ENCODE data around the gene ADD2.
"Not testable (repeated sequence)": the region's sequence is repeated elsewhere in the genome, so short reads cannot be mapped to it uniquely, and the experiment has no call there.

Gene ADD2

DNA sequence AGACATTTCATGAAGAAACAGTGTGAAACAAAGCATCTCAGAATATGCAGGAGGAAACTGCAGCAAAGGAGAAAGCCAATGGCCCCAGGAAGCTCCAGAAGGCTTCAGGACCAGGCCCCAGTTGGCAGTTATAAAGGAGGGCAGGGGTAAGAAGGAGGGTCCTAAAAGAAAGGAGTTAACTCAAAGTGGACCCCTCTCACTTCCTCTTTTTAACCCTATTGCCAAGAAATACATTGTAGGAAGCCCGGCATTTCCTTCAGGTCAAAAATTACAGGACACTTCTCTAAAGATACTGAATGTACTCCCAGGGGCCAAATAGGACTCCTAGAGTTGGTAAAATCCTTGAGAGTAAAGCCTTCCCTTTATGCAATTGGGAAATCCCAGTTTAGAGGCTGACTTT, 137.2 kb downstream of the ADD2 start:
- no peak for DNase-seq

DNA sequence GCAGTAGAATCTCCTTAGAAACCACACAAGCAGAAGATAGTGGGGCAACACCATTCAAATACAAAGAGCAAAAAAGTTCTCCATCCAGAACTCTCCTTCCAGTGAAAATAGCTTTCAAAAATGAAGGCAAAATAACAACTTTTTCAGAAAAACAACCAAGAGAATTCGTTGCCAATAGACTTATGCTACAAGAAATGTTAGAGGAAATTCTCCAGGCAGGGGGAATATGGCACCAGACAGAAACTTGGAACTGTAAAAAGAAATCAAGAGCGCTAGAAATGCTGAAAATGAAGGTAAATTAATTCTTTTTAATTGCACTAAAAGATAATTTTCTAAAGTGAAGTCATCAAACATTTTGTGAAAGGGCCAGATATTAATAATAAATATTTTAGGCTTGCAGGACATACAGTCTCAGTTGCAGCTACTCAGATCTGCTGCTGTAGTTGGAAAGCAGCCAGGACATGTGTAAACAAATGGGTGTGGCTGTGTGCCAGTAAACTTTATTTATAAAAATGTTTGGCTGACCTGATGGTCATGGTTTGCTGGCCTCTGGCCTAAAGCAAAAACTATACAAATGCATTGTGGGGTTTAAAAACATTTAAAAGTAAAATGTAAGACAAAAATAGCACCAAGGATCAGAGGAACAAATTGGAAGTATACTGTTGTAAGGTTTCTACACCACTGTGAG, 140.6 kb downstream of the ADD2 start:
- no peak for DNase-seq

- no peak for DNase-seq
These were observed 141.6 kb downstream of the ADD2 start for GRCh38 chr2:70626254-70626990.

DNA sequence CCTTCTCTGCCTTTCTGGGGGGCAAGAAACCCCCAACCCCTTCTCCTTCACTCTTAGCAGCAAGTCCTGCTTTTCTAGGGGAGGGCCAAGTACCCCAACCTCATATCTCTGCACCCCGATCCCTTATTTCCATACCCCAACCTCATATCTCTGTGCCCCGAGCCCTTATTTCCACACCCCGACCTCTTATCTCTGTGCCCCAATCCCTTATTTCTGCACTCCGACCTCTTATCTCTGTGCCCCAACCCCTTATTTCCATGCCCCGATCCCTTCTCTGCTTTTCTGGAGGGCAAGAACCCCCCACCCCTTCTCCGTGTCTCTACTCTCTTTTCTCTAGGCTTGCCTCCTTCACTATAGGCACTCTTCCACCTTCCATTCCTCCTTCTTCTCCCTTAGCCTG, 146.5 kb downstream of the ADD2 start:
- DNase-seq = not testable (repeated sequence)

- DNase-seq = no peak
These were observed 148.0 kb downstream of the ADD2 start for GRCh38 chr2:70620020-70620419.

DNA sequence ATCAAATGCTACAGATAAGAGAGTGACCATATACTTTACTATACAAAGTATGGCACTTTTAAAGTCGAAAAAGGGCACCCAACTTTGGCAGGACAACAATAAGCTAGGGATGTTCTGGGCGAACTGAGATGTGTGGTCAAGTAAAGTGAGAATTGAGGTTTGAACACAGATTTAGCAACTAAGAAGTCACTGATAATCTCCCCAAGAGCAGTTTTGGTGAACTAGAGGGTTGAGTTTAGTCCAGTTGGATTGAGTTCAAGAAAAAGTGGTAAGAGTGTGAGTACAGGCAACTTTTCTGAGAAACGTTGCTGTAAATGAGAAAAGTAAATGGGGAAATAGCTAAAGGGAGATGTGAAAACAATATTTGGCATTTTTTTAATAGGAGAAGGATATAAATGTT, 148.8 kb downstream of the ADD2 start:
- DNase-seq = no peak

DNA sequence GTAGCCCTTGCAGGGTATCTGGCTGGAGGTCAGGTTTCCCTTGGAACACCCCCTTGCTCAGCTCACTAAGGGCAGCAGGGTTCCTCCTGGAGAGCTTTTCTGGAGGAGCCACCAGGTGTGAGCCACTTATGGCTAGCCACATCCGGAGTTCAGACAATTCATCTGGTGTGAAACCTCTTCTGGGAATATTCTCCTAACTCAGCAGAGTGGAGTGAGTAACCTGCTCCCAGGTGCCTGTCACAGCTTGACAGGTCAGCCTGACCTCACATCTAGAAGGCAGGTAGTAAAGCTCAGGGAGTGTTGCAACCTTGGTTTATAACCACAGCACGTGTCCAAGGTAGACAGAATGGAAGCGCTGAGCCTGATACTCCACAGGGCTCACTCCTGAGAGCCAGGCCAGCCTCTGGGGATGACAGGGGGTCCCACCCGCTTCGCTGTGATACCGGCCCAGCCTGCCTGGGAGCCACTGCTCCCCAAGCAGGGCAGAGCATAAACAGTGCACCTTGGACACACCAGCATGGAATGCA, 151.8 kb downstream of the ADD2 start:
- no peak for DNase-seq

- DNase-seq = no peak
These were observed 152.8 kb downstream of the ADD2 start for GRCh38 chr2:70615222-70615621.

GRCh38 chr2:70613521-70613920, 154.5 kb downstream of the ADD2 start:
- no peak for DNase-seq

- no peak for DNase-seq
These were observed 155.4 kb downstream of the ADD2 start for GRCh38 chr2:70612574-70612973.

DNA sequence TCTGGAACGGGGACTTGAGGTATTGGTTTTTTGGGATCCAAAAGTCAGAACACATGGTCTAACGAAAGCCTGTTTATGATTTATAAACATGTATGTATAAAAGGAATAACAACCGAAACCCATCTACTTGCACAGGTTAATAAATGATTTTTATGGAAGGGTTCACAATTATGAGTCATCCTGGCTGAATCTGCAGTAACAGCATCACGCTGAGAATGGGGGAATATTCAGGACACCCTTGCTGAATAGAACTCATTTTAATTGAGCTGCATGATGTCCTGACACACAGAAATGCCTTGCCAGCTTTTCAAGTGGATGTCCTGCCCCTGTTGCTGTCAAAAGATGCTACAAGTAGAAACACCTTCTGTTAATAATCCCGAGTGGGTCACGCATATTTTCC, 159.6 kb downstream of the ADD2 start:
- no peak for DNase-seq

DNA sequence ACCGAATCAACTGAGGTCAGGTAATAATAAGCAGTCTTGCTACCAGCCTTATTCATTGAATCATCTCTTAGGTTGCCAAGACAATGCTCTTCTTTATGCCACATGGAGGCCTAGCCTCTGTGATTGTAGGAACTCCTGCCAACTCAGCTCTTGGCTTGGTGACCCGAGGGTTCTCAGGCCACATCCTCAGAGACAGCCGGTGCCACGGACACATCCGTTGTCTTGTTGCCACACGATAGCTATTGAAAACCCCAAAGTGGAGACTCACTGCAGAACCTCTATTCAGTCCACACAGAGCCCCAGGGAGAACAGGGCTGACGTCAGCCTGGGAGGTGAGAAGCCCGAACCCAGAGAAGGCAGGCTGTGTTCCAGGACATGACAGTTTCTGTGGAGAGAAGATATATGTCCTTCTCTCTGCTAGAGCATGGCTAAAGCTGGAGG, 160.9 kb downstream of the ADD2 start:
- no peak for DNase-seq

Measured in T1000 (cell line).